Measurements from ENCODE around the gene PEAK3. TPM values are rescaled to one million over a fixed set of nuclear protein-coding genes. Genes with fewer than 3 reads are reported as not detected.

The PEAK3 gene
- total and polyA plus RNA-seq, 10 of the 15 experiments (the other 5 are each of a cell fraction or from before 2014, with no cell fraction given): 0.03 to 0.10 (median 0.05) TPM; not detected in 7

GRCh38 chr19:2269244-2270156 is 12.5 kb downstream of the PEAK3 start (continued):
- TF ChIP-seq REST (IDR thresholded peaks at IDR 0.05; ENCODE audit: low read depth, low read length): peak; percentile 59
- peak; percentile 77; the same call in 1 of the 2 replicates for TF ChIP-seq CBFB (IDR thresholded peaks at IDR 0.05; ENCODE audit: low read depth)
- peak; percentile 81; the same call in 2 of the 3 replicates for TF ChIP-seq POU2F2 (IDR thresholded peaks at IDR 0.05; ENCODE audit: borderline replicate concordance, low read depth, low read length)
- peak; percentile 44; the same call in 1 of the 2 replicates for TF ChIP-seq HCFC1 (IDR thresholded peaks at IDR 0.05; ENCODE audit: low read length)
- peak; percentile 78; the same call in 1 of the 2 replicates for TF ChIP-seq ZBED1 (IDR thresholded peaks at IDR 0.05; ENCODE audit: borderline replicate concordance)
- TF ChIP-seq POLR2AphosphoS5 (IDR thresholded peaks at IDR 0.05; ENCODE audit: low read length): peak; percentile 99
- peak; percentile 84 for TF ChIP-seq NFYB (IDR thresholded peaks at IDR 0.05; ENCODE audit: insufficient read depth, low read depth, low read length)
- peak; percentile 92; the same call in 1 of the 2 replicates for TF ChIP-seq SIN3A (IDR thresholded peaks at IDR 0.05; ENCODE audit: low read depth, low read length)
- peak; percentile 66 for TF ChIP-seq HDAC6 (IDR thresholded peaks at IDR 0.05; ENCODE audit: unreplicated experiment)
- TF ChIP-seq ZNF274 (IDR thresholded peaks at IDR 0.05; ENCODE audit: insufficient read depth, insufficient read length): no peak
- no peak for TF ChIP-seq NFYA (IDR thresholded peaks at IDR 0.05; ENCODE audit: borderline replicate concordance, low read depth, low read length)
- peak; percentile 57; the same call in 1 of the 2 replicates for TF ChIP-seq TCF12 (IDR thresholded peaks at IDR 0.05; ENCODE audit: low read depth, low read length)
- peak; percentile 47; the same call in 1 of the 2 replicates for TF ChIP-seq RB1 (IDR thresholded peaks at IDR 0.05; ENCODE audit: borderline replicate concordance)
- peak; percentile 30 for TF ChIP-seq PBX3 (IDR thresholded peaks at IDR 0.05; ENCODE audit: insufficient replicate concordance, low read depth, low read length)
- no peak for TF ChIP-seq ZBTB11 (CRISPR knock-in tag; IDR thresholded peaks at IDR 0.05)
- TF ChIP-seq BACH1 (IDR thresholded peaks at IDR 0.05; ENCODE audit: borderline replicate concordance): peak; percentile 90
- TF ChIP-seq RCOR1 (conservative IDR thresholded peaks at IDR 0.05; ENCODE audit: low read depth, low read length): 0 out of 2 replicates have a peak, but pooled peaks have one; percentile 40
- peak; percentile 63 for TF ChIP-seq RELA (IDR thresholded peaks at IDR 0.05; ENCODE audit: borderline replicate concordance, partially characterized antibody)
- TF ChIP-seq MEF2A (IDR thresholded peaks at IDR 0.05; ENCODE audit: insufficient read depth, low read depth, low read length): 0 out of 2 replicates have a peak, but pooled peaks have one; percentile 7
- TF ChIP-seq POLR2AphosphoS2 (IDR thresholded peaks at IDR 0.05; ENCODE audit: low read depth, low read length): peak; percentile 100
- peak; percentile 39; the same call in 1 of the 2 replicates for TF ChIP-seq CREM (IDR thresholded peaks at IDR 0.05; ENCODE audit: low read depth)
